Measurements from ENCODE around the gene TCHP.

DNA sequence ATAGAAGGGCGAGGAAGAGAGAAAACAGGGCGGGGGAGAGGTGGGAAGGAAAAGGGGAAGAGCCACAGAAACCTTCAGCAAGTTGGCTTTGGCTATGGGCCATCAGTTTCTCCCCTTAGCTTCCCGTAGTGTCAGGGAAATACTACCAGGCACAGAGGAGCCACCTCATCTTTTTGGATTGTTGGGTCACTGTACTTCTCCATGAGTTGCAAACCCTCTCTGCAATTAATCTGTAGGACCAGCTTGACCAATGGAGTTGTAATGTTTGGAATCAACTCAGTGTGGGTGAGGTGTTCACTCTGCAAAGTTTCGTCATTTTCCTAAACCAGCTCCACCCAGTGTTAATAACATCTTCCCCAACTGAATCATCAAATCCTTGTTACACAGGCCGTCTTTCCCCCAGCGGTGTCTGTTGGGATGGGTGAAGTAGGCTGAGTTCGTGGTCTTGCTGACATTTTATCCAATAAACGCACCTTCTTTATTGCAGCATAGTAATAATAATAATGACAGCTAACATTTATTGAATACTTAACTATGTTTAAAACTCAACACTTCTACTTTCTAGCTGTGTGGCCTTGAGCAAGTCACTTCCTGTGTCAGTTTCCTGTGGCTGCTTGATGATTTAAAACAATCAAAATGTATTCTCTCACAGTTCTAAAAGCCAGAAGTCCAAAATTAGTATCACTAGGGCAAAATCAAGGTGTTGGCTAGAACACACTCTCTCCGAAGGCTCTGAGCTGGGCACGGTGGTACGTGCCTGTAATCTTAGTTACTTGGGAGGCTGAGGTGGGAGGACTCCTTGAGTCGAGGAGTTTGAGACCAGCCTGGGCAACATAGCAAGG is 11.7 kb upstream of the TCHP start:
- TF ChIP-seq, protein P1, sequence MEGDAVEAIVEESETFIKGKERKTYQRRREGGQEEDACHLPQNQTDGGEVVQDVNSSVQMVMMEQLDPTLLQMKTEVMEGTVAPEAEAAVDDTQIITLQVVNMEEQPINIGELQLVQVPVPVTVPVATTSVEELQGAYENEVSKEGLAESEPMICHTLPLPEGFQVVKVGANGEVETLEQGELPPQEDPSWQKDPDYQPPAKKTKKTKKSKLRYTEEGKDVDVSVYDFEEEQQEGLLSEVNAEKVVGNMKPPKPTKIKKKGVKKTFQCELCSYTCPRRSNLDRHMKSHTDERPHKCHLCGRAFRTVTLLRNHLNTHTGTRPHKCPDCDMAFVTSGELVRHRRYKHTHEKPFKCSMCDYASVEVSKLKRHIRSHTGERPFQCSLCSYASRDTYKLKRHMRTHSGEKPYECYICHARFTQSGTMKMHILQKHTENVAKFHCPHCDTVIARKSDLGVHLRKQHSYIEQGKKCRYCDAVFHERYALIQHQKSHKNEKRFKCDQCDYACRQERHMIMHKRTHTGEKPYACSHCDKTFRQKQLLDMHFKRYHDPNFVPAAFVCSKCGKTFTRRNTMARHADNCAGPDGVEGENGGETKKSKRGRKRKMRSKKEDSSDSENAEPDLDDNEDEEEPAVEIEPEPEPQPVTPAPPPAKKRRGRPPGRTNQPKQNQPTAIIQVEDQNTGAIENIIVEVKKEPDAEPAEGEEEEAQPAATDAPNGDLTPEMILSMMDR (IDR thresholded peaks at IDR 0.05), result no peak
- TF ChIP-seq POLR2A (IDR thresholded peaks at IDR 0.05), result no peak

All from sigmoid colon (tissue), 3 donors.